Right ventricle myocardium inferior (tissue), 1 donor: Measurements from ENCODE around the gene FIBCD1. TPM values are rescaled to one million over a fixed set of nuclear protein-coding genes. Genes with fewer than 3 reads are reported as not detected.
"Not testable (repeated sequence)": the region's sequence is repeated elsewhere in the genome, so short reads cannot be mapped to it uniquely, and the experiment has no call there.

Experiments
- ATAC-seq: fragments of 200-7000 bp; cut with Tn5 transposase; one replicate; pipeline ENCODE4 v1.9.1; 2020; ENCODE audit warnings: mild to moderate bottlenecking, moderate library complexity
- DNase-seq: peaks from one replicate; pipeline ENCODE4 v3.0.0; 2021; ENCODE audit errors: missing footprints
- intact Hi-C: fragments of 100-400 bp; cut with DNase I; formaldehyde crosslinking; loops from one replicate; pipeline ENCODE4 v1.11.0; 2022
- total RNA-seq: library from RNA; stranded (reverse); fragmentation: NEBNext Ultra II Directional; extraction: Animal tissue kit (Norgen Biotek cat#: 25700); gene quantifications from one replicate; pipeline ENCODE4 v1.2.1, GENCODE V29; 2021
- donor health status: DM: no; HTN: yes; CAD: no; lungs with severe emphysema.

Gene FIBCD1
- total RNA-seq, 1 donor from 2014 or later: 0.57 TPM

DNA sequence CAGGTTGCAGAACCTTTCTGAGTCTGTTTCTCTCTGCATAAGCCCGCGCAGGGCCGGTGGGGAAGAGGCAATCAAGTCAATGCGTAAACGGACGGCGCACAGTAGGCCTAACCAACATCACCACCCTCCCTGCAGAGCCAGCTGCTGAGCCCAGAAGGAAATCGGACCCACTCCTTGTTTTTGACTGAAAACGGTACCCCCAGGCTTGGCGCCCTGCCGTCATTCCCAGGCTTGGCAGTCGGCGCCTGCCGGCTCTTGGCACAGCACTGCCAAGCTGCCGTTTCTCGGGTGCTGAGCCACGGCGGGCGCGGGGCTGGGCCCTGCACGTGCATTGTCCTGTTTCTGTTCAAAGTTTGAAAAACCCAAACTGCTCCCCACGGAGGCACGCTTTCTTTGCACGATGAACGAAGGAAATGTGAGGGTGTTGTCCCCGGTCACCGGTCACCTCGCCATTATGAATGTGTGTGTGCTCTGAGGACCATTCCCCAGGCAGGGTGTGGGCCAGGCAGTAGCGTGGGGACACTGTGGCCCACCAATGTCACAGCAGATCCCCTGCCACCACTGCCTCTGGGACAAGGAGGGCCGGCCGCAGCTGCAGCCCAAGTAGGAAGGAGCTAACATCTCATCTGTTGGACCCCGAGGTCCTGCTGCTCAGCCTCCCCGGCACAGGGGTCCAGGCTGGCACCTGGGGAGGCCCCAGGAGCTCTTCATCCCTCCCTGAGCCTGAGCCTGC, 20.1 kb downstream of the FIBCD1 start:
- DNase-seq (no peak), ATAC-seq (no peak)

DNA sequence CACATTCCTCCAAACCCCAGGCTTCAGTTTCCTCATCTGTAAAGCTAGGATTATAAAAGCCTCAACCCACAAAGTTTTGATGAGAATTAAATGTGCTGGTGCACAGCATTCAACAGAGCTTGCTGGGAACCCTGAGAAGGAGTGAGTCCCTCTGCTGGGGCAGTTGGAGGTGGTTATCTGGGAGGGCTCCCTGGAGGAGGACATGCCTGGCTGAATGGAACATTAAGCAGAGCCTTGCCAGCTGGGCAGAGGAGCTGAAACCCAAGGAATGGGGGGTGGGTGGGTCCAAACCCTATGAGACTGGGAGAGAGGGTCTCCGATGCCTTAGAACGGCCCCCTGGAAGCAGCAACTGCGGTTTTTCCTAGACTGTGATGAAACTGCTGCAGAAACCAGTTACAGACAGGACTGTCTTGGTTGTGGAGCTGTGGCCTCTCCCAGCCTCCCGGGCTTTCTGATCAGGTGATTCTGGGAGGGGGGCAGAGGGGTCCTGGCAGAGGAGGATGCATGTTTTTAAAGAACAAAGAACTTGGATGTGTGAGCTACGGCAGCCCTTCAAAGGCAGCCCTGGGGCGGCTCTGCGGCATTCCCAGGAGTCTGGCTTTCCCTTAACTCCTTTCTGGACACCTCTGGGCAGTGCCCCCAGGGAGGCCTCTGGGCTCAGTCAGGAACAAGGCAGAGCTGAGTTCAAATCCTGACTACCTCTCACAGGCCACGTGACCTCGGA, 20.8 kb downstream of the FIBCD1 start:
- ATAC-seq (no peak), DNase-seq (no peak)
- intact Hi-C loops: no loop called here

More for the DNA sequence above, 20.1 kb downstream of the FIBCD1 start:
- intact Hi-C loops: no loop called here

DNA sequence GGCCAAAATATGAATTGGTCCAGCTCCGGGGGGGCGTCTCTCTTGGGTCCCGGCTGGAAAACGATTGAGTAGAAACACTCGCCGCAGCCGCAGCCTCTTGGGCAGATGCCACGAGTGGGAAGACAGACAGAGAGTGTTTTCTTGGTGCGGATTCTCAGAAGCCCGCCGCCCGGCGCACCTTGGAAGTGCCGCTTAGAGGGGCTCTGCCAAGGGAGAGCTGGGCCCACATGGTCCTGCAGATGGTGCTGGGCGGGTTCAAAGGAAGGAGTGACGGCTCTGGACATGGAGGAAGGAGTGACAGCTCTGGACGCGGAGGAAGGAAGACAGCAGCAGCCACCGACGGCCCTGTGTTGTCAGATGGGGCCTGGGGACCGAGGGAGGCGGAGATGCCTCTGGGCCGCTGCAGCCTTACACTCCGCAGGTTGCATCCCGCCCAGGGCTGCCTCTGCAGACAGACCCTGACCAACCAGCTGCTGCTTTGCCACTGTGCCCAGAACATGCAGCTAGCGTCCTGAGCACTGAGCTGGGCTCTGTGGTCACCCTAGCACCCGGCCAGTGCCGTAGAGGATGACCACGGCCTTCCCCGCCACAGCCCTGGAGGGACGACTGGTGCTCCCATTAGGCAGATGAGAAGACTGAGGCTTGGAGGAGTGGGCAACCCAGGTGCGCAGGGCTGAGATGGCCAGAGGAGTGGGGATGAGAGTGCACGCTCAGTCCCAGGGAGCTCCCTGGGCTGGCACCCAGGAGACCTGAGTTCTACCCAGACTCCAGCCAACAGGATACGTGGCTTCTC, 21.7 kb downstream of the FIBCD1 start:
- no peak for ATAC-seq
- intact Hi-C loops: no loop called here
- no peak for DNase-seq

- no peak for ATAC-seq
- intact Hi-C loops: no loop called here
- DNase-seq: no peak
These were observed 24.0 kb downstream of the FIBCD1 start for GRCh38 chr9:130915096-130915447.

- ATAC-seq: no peak
- no peak for DNase-seq
- intact Hi-C loops: no loop called here
These were observed 24.5 kb downstream of the FIBCD1 start for GRCh38 chr9:130914417-130915095.

DNA sequence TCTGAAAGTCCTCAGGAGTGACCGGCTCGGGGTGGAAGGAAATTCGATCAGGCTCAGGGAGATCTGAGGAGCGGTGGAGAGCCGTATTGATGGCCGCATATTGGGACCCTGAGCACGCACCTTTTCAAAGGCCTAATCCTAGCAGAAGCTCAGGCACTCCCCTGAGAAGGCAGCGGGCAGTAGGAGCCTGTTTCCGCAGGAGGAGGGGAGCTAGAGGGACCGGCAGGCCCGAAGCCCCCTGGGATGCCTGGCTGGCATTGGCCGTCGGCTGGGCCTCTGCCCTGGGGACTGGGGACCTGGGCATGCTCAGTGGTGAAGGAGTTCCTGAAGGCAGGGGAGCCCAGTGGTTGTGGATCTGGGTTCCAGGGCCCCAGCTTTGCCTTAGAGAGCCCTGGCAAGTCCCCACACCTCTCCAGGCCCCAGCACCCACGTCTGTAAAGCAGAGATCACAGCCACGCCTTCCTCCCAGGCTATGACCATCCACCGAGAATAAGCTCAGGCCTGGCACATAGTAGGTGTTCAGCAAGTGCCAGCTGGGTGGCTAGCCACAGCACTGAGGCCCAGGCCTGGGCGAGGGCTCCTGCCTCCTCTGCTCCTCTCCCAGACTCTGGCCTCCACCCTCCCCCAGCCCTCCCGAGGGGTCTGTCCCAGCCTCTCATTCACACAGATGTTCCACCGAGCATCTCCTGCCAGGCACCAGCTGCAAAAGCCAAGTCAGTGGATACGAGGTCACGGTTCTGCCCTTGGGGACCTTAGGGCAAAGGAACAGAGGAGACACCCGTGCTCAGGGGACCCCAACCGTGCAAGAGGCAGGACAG, 25.2 kb downstream of the FIBCD1 start:
- ATAC-seq (no peak), DNase-seq (no peak)
- intact Hi-C loops: no loop called here

DNA sequence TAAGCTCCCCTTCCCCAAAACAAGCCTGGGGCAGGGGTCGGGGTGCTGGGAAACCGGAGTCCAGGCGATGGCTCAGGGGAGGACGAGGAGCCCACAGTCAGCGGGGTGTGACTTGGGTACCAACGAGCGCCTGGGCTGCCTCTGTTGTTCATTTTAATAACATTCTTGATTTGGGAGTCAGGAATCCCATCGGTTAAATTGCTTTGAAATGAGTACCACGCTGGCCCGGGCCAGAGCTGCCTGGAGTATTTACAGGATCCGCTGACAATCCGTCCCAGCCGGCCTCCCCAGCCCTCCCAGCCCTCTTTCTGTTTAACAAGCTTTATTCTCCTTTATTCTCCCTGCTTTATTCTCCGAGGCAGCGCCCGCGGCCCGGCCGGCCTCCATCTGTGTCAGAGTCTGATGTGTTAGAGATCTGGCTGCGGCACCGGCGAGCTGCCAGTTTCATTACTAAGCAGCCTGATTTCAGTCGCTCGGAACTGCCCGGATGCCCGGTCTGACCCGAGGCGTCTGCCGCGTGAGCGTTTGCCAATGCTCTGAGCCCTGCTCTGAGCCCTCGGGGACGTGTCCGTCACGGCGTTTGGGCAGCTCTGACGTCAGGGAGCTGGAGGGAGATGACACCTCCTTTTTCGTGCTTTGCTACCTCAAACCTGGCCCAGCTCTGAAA, 26.0 kb downstream of the FIBCD1 start:
- intact Hi-C loops: no loop called here
- no peak for DNase-seq

GRCh38 chr9:130911254-130912049, 27.6 kb downstream of the FIBCD1 start:
- ATAC-seq: no peak
- intact Hi-C loops: no loop called here
- DNase-seq: no peak

More for the DNA sequence above, 26.0 kb downstream of the FIBCD1 start:
- ATAC-seq: no peak

DNA sequence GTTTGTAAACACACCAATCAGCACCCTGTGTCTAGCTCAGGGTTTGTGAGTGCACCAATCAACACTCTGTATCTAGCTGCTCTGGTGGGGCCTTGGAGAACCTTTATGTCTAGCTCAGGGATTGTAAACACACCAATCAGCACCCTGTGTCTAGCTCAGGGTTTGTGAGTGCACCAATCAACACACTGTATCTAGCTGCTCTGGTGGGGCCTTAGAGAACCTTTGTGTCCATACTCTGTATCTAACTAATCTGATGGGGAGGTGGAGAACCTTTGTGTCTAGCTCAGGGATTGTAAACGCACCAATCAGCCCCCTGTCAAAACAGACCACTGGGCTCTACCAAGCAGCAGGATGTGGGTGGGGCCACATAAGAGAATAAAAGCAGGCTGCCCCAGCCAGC, 28.4 kb downstream of the FIBCD1 start:
- intact Hi-C loops, DNase-seq: not testable (repeated sequence)

DNA sequence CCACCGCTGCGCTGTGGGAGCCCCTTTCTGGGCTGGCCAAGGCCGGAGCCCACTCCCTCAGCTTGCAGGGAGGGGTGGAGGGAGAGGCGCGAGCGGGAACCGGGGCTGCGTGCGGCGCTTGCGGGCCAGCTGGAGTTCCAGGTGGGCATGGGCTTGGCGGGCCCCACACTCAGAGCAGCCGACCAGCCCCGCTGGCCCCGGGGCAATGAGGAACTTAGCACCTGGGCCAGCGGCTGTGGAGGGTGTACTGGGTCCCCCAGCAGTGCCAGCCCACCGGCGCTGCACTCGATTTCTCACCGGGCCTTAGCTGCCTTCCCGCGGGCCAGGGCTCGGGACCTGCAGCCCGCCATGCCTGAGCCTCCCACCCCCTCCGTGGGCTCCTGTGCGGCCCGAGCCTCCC, 29.0 kb downstream of the FIBCD1 start:
- ATAC-seq, intact Hi-C loops, DNase-seq: not testable (repeated sequence)

More for the DNA sequence above, 28.4 kb downstream of the FIBCD1 start:
- ATAC-seq: not testable (repeated sequence)

DNA sequence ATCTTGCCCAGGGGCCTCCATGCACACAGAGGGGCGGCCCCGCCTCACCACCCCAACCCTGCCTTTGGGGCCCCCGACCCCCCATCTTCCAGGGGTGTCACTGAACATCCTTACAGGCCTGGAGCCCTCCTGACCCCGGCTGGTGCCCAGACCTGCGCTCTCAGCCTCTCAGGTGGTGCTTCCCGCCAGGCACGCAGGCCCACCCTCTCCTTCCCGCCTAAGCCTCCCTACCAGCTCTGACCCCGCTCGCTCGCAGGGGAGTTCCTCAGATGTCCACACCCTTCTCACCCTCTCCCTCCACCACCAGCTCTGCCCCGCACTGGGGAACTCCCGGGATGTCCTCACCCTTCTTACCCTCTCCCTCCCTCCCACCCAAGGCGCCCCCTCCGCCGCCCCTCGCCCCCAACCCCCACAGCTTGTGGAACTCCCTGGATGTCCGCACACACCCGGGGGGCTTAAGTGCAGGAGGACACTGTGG, 30.1 kb downstream of the FIBCD1 start:
- intact Hi-C loops: no loop called here
- DNase-seq (no peak), ATAC-seq (no peak)

DNA sequence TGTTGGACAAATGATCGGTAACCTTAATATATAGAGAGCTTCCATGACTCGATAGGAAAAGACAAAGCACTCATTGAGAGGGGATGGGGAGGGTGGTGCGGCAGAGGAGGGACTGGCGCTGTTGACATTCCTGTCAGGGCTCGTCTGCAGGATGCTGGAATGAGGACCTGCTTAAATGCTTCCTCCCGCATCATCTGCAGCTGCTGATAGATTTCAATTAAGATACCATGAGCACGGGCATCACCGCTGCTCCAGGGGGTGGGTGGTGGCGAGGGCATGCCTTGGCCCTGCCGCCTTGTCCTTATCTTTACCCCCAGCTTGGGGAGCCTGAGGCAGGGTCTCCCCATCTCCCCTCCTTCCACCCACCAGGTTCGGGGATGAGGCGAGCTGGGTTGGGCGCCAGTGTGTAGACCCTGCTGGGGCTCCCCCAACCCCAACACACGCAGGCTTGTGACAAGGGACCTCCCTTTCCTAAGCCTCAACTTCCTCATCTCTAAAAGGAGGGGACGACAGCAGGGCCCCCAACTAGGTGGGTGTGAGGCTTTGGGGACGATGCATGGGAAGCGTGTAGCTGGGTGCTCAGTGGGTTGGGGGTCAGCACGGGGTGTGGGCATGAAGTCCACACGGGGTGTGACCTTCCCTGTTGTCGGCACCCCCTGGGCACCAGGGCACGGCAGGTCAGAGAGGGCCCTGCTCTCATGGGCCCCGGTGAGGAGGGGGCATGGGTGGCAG, 30.7 kb downstream of the FIBCD1 start:
- DNase-seq (no peak), ATAC-seq (no peak)
- intact Hi-C loops: no loop called here

- no peak for DNase-seq
- intact Hi-C loops: no loop called here
- ATAC-seq: no peak
These were observed 32.2 kb downstream of the FIBCD1 start for GRCh38 chr9:130906735-130907416.

GRCh38 chr9:130905902-130906734, 32.9 kb downstream of the FIBCD1 start:
- ATAC-seq (no peak), DNase-seq (no peak)
- intact Hi-C loops: no loop called here
